ENCODE data around the gene TRIOBP. TPM values are rescaled to one million over a fixed set of nuclear protein-coding genes. Genes with fewer than 3 reads are reported as not detected.

The TRIOBP gene
- total RNA-seq, 1 donor from 2014 or later: 33.7 TPM

GRCh38 chr22:37675930-37676735 is 20.7 kb upstream of the TRIOBP start:
- H3K4me1 Mint-ChIP-seq (ENCODE audit: low read depth, unreplicated experiment): peaks cover 2% of the 10 kb centered on the region
- no peak for DNase-seq
- peaks cover 7% of the 10 kb centered on the region for H3K27me3 Mint-ChIP-seq (ENCODE audit: unreplicated experiment)
- no peaks in the 10 kb centered on the region for H3K36me3 Mint-ChIP-seq (ENCODE audit: unreplicated experiment)
- peak overlapping the region; percentile 56 for H3K27ac Mint-ChIP-seq (ENCODE audit: unreplicated experiment)
- peaks cover 4% of the 10 kb centered on the region for H3K9me3 Mint-ChIP-seq (ENCODE audit: unreplicated experiment)
- peak overlapping the region; percentile 82 for H3K4me3 Mint-ChIP-seq (ENCODE audit: unreplicated experiment)
- TF ChIP-seq CTCF (IDR thresholded peaks at IDR 0.05; ENCODE audit: partially characterized antibody, unreplicated experiment): no peak

GRCh38 chr22:37676736-37677492 is 19.9 kb upstream of the TRIOBP start:
- Mint-ChIP-seq H3K27me3 (ENCODE audit: unreplicated experiment) (peaks cover 7% of the 10 kb centered on the region), H3K4me1 (ENCODE audit: low read depth, unreplicated experiment) (peaks cover 2% of the 10 kb centered on the region), H3K36me3 (ENCODE audit: unreplicated experiment) (no peaks in the 10 kb centered on the region), H3K4me3 (ENCODE audit: unreplicated experiment) (peak overlapping the region; percentile 82), H3K27ac (ENCODE audit: unreplicated experiment) (peak overlapping the region; percentile 56), H3K9me3 (ENCODE audit: unreplicated experiment) (peaks cover 4% of the 10 kb centered on the region)
- DNase-seq: peak; percentile 75
- TF ChIP-seq CTCF (IDR thresholded peaks at IDR 0.05; ENCODE audit: partially characterized antibody, unreplicated experiment): no peak

- peaks cover 7% of the 10 kb centered on the region for H3K27me3 Mint-ChIP-seq (ENCODE audit: unreplicated experiment)
- H3K4me1 Mint-ChIP-seq (ENCODE audit: low read depth, unreplicated experiment): peaks cover 2% of the 10 kb centered on the region
Observed at GRCh38 chr22:37677493-37677974, 19.3 kb upstream of the TRIOBP start.

GRCh38 chr22:37678372-37678771 is 18.5 kb upstream of the TRIOBP start:
- Mint-ChIP-seq H3K4me3 (ENCODE audit: unreplicated experiment) (no peak overlapping the region), H3K36me3 (ENCODE audit: unreplicated experiment) (no peaks in the 10 kb centered on the region), H3K4me1 (ENCODE audit: low read depth, unreplicated experiment) (peaks cover 2% of the 10 kb centered on the region), H3K27me3 (ENCODE audit: unreplicated experiment) (peaks cover 7% of the 10 kb centered on the region), H3K27ac (ENCODE audit: unreplicated experiment) (no peak overlapping the region), H3K9me3 (ENCODE audit: unreplicated experiment) (peaks cover 4% of the 10 kb centered on the region)
- no peak for TF ChIP-seq CTCF (IDR thresholded peaks at IDR 0.05; ENCODE audit: partially characterized antibody, unreplicated experiment)
- DNase-seq: no peak

More at GRCh38 chr22:37677493-37677974, 19.3 kb upstream of the TRIOBP start:
- no peak for DNase-seq
- Mint-ChIP-seq H3K27ac (ENCODE audit: unreplicated experiment) (no peak overlapping the region), H3K4me3 (ENCODE audit: unreplicated experiment) (peak overlapping the region; percentile 80), H3K9me3 (ENCODE audit: unreplicated experiment) (peaks cover 4% of the 10 kb centered on the region), H3K36me3 (ENCODE audit: unreplicated experiment) (no peaks in the 10 kb centered on the region)
- no peak for TF ChIP-seq CTCF (IDR thresholded peaks at IDR 0.05; ENCODE audit: partially characterized antibody, unreplicated experiment)
